Keratinocyte (primary cell): ENCODE results near the gene TFIP11. TPM values are rescaled to one million over a fixed set of nuclear protein-coding genes. Genes with fewer than 3 reads are reported as not detected.
A peak's percentile ranks its signal among the peaks of the same experiment; 100 is the strongest.

Experiments
- DNase-seq: peaks from one replicate; pipeline ENCODE4 v3.0.0-alpha.2; 2011; ENCODE audit warnings: low read depth, missing footprints, low spot score
- FAIRE-seq: peaks from 2 replicates; lab custom pipeline; 2011; peaks lifted over from hg19 to GRCh38; lab: Jason Lieb, UNC
- H2AFZ ChIP-seq: 2 replicates; pipeline ENCODE4 v1.6.0; 2012; ENCODE audit warnings: low read length, control low read depth, inconsistent platforms; ENCODE audit not compliant: control insufficient read depth
- H3K27ac ChIP-seq: 2 replicates; pipeline ENCODE4 v1.5.1; 2011; ENCODE audit warnings: low read length; ENCODE audit not compliant: control insufficient read depth, insufficient read depth
- H3K27me3 ChIP-seq: 3 replicates; pipeline ENCODE4 v1.6.0; 2011; ENCODE audit warnings: low read length; ENCODE audit not compliant: control insufficient read depth, insufficient read depth; ENCODE audit errors: extremely low read depth
- H3K36me3 ChIP-seq, 2 experiments: 2 replicates in 1 of 2; 3 replicates in 1 of 2; pipeline ENCODE4 v1.5.1; 2011; ENCODE audit warnings: low read length in 2 of 2, mild to moderate bottlenecking in 1 of 2; ENCODE audit not compliant: control insufficient read depth in 2 of 2, insufficient read depth in 2 of 2; ENCODE audit errors: extremely low read depth in 1 of 2
- H3K4me1 ChIP-seq: 3 replicates; pipeline ENCODE4 v1.5.1; 2011; ENCODE audit warnings: low read length; ENCODE audit not compliant: control insufficient read depth, insufficient read depth; ENCODE audit errors: extremely low read depth
- H3K4me2 ChIP-seq: 3 replicates; pipeline ENCODE4 v1.6.0; 2011; ENCODE audit warnings: low read depth, low read length; ENCODE audit not compliant: control insufficient read depth, insufficient read depth; ENCODE audit errors: extremely low read depth
- H3K4me3 ChIP-seq, 3 experiments: fragments of 200-600 bp in 1 of 3; sonication (generic) in 1 of 3; 2 replicates in 2 of 3; 3 replicates in 1 of 3; pipeline ENCODE4 v1.5.1; 2011 to 2016; ENCODE audit warnings: low read length in 3 of 3, mild to moderate bottlenecking in 3 of 3, control low read depth in 2 of 3, inconsistent platforms in 1 of 3, low read depth in 1 of 3, mixed read lengths in 1 of 3, mixed run types in 1 of 3, moderate library complexity in 1 of 3; ENCODE audit not compliant: control insufficient read depth in 2 of 3, insufficient read depth in 2 of 3; ENCODE audit errors: extremely low read depth in 1 of 3
- H3K79me2 ChIP-seq: 2 replicates; pipeline ENCODE4 v1.6.0; 2012; ENCODE audit warnings: low read length; ENCODE audit not compliant: control insufficient read depth, insufficient read depth
- H3K9ac ChIP-seq: 3 replicates; pipeline ENCODE4 v1.6.0; 2011; ENCODE audit warnings: low read length; ENCODE audit not compliant: control insufficient read depth, insufficient read depth; ENCODE audit errors: extremely low read depth
- H3K9me1 ChIP-seq: 3 replicates; pipeline ENCODE4 v1.6.0; 2011; ENCODE audit warnings: low read length; ENCODE audit not compliant: control insufficient read depth, insufficient read depth; ENCODE audit errors: extremely low read depth
- H3K9me3 ChIP-seq: 2 replicates; pipeline ENCODE4 v1.5.1; 2012; ENCODE audit warnings: low read depth, low read length; ENCODE audit not compliant: control insufficient read depth
- H4K20me1 ChIP-seq: 3 replicates; pipeline ENCODE4 v1.6.0; 2011; ENCODE audit warnings: low read length; ENCODE audit not compliant: control insufficient read depth, insufficient read depth; ENCODE audit errors: extremely low read depth
- EZH2 ChIP-seq: IDR thresholded peaks from one replicate; pipeline ENCODE4 v1.6.1; 2012; ENCODE audit warnings: inconsistent platforms, mild to moderate bottlenecking, low read length, moderate library complexity
- dilution Hi-C: fragments of 300-500 bp; cut with MboI; formaldehyde crosslinking; loops from one replicate; pipeline ENCODE4 v1.7.0; 2020; ENCODE audit warnings: low sequenced_read_pairs; ENCODE audit not compliant: extremely low pct_ligation_motif_present
- polyA plus RNA-seq, 5 experiments: library from polyadenylated mRNA; depleted of rRNA in 3 of 5; stranded (reverse) in 3 of 5; stranded (forward) in 1 of 5; unstranded in 1 of 5; fragments of >200 nt; gene quantifications; 1 replicate in 1 of 5; 2 replicates in 3 of 5; 3 replicates in 1 of 5; pipeline versions ENCODE4 v1.2.1 to v1.2.3, GENCODE V29; 2011 to 2012; ENCODE audit warnings: missing spikeins in 2 of 5, low read depth in 1 of 5, low replicate concordance in 1 of 5
- TF ChIP-seq, protein P1 (sequence below), 3 experiments: IDR thresholded peaks in 1 of 3; conservative IDR thresholded peaks in 1 of 3; optimal IDR thresholded peaks in 1 of 3; 2 replicates in 2 of 3; 3 replicates in 1 of 3; pipeline versions ENCODE3 to v1.5.1; 2011; ENCODE audit warnings: low read length in 3 of 3, mild to moderate bottlenecking in 3 of 3, moderate library complexity in 2 of 3, control low read depth in 1 of 3, inconsistent platforms in 1 of 3; ENCODE audit not compliant: insufficient read depth in 2 of 3; ENCODE audit errors: extremely low read depth in 1 of 3

Gene TFIP11
- polyA plus RNA-seq, 1 donor (not counting 4 experiments of a cell fraction or from before 2014, with no cell fraction given), result 30.3 TPM

DNA sequence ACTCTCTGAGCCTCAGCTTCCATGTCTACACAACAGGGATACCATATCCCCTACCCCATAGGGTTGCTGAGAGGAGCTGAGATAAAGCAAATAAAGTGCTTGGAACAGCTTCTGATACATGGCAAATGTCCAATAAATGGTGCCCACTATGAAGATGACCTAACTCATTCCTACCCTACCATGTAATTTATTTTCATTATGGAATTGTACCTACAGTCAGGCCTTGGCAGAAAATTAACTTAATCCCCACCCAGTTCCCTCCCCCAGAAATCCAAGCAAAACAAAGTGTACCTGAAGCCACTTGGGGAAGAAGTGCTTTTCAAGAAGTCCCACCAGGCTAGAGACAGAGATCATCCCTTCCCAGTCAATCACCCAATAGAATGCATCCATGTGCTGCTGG, 17.8 kb downstream of the TFIP11 start:
- dilution Hi-C loops, result no loop called here
- H3K27ac ChIP-seq, result no peak overlapping the region

DNA sequence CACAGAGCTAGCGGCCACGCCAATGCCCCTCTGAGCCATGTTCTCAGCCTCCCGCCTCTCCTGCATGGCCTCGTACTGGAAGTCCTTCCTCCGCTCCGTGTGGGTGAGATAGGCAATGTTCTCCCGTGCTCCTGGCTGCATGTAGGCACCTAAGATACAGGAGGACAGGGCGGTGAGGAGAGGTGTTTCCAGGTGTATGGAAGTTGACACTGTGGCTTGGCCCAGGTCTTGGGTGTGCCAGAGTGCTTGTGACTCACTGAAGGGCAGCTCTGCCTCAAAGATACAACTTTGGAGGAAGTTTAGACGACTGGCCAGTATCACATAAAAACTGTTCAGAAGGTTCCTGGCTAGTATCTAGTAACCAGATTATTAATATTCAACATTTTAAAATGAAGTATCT, 20.1 kb downstream of the TFIP11 start:
- TF ChIP-seq EZH2, result no peak
- TF ChIP-seq, protein P1, sequence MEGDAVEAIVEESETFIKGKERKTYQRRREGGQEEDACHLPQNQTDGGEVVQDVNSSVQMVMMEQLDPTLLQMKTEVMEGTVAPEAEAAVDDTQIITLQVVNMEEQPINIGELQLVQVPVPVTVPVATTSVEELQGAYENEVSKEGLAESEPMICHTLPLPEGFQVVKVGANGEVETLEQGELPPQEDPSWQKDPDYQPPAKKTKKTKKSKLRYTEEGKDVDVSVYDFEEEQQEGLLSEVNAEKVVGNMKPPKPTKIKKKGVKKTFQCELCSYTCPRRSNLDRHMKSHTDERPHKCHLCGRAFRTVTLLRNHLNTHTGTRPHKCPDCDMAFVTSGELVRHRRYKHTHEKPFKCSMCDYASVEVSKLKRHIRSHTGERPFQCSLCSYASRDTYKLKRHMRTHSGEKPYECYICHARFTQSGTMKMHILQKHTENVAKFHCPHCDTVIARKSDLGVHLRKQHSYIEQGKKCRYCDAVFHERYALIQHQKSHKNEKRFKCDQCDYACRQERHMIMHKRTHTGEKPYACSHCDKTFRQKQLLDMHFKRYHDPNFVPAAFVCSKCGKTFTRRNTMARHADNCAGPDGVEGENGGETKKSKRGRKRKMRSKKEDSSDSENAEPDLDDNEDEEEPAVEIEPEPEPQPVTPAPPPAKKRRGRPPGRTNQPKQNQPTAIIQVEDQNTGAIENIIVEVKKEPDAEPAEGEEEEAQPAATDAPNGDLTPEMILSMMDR (optimal IDR thresholded peaks at IDR 0.05 in 1 of 3, IDR thresholded peaks at IDR 0.05 in 1 of 3, conservative IDR thresholded peaks at IDR 0.05 in 1 of 3; ENCODE audit: extremely low read depth in 1 of 3, insufficient read depth in 2 of 3, low read length in 3 of 3), result no peak
- dilution Hi-C loops, result no loop called here
- Histone ChIP-seq H3K27me3 (no peaks in the 10 kb centered on the region), H3K4me2 (no peak overlapping the region), H2AFZ (no peak overlapping the region), H3K79me2 (peaks cover 6% of the 10 kb centered on the region), H3K9me3 (no peaks in the 10 kb centered on the region), H4K20me1 (no peaks in the 10 kb centered on the region), H3K27ac (peak overlapping the region; percentile 88), H3K4me1 (peaks cover 24% of the 10 kb centered on the region), H3K9ac (no peak overlapping the region), H3K36me3 (peaks cover 39 to 57% of the 10 kb centered on the region in 2 experiments), H3K4me3 (no peak overlapping the region), H3K9me1 (no peaks in the 10 kb centered on the region)
- no peak for FAIRE-seq
- DNase-seq, result no peak

More for the DNA sequence above, 17.8 kb downstream of the TFIP11 start:
- H3K4me1 ChIP-seq, result peaks cover 24% of the 10 kb centered on the region
- no peaks in the 10 kb centered on the region for H3K27me3 ChIP-seq
- no peak for DNase-seq
- no peaks in the 10 kb centered on the region for H3K9me1 ChIP-seq
- TF ChIP-seq, protein P1 (optimal IDR thresholded peaks at IDR 0.05 in 1 of 3, IDR thresholded peaks at IDR 0.05 in 1 of 3, conservative IDR thresholded peaks at IDR 0.05 in 1 of 3; ENCODE audit: extremely low read depth in 1 of 3, insufficient read depth in 2 of 3, low read length in 3 of 3), result no peak
- no peak for TF ChIP-seq EZH2
- H3K79me2 ChIP-seq, result peaks cover 6% of the 10 kb centered on the region
- H3K36me3 ChIP-seq, result peaks cover 39 to 48% of the 10 kb centered on the region in 2 experiments
- no peak overlapping the region for H3K4me3 ChIP-seq
- no peak overlapping the region for H2AFZ ChIP-seq
- H3K9ac ChIP-seq, result no peak overlapping the region
- no peaks in the 10 kb centered on the region for H3K9me3 ChIP-seq
- H4K20me1 ChIP-seq, result no peaks in the 10 kb centered on the region
- no peak overlapping the region for H3K4me2 ChIP-seq
- no peak for FAIRE-seq
